Stimulated activated CD4-positive, alpha-beta T cell treated with anti-CD3 and anti-CD28 coated beads, TNF-alpha, amount 100 ng/mL, for 48 hours (primary cell): ENCODE results near the gene BCAS3.
"Not testable (repeated sequence)": the region's sequence is repeated elsewhere in the genome, so short reads cannot be mapped to it uniquely, and the experiment has no call there.

ENCODE experiments used
- DNase-seq, 3 donors: peaks; one replicate each; pipeline ENCODE4 v3.0.0-alpha.2; 2020; ENCODE audit warnings: low read depth in 3 of 3

Gene BCAS3

DNA sequence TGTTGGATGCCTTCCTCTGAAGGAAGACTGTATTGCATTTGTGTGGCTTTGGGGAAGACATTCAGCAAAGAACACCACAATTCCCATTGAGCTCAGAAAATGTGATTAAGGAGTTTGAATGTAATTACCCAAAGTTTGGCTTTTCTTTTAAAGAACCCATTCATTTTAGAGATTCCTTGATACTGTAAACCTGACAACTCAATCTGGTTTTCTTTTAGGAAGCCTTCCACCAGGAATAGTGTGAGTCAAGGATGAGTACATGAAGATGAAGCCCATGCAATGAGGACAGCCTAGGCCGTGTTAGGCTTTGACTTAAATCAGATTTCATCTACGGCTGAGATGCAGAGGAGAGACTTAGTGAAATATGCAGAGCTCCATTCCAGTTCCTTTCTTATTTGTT is 450.3 kb downstream of the BCAS3 start:
- DNase-seq: no peak

DNA sequence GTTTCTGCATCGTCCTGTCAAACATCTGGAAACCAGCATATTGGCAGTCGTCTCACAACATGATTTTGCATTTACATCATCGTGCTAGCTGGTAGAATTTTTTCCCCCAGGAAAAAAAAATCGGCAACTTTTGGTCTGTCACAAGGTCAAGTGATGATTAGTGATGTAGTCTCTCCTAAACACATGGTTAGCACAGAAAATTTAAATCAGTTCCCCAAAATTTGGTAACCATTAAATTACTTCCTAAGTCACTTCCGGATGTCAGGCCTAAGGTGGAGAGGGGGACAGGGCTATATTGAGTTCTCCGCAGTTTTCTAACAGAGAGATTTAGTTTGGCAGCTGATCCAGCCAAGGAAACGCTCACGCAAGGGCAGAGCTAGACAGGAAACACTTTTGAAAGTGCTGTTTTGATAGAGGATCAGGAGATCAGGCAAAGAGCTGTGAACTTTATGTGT is 451.0 kb downstream of the BCAS3 start:
- DNase-seq: no peak

DNA sequence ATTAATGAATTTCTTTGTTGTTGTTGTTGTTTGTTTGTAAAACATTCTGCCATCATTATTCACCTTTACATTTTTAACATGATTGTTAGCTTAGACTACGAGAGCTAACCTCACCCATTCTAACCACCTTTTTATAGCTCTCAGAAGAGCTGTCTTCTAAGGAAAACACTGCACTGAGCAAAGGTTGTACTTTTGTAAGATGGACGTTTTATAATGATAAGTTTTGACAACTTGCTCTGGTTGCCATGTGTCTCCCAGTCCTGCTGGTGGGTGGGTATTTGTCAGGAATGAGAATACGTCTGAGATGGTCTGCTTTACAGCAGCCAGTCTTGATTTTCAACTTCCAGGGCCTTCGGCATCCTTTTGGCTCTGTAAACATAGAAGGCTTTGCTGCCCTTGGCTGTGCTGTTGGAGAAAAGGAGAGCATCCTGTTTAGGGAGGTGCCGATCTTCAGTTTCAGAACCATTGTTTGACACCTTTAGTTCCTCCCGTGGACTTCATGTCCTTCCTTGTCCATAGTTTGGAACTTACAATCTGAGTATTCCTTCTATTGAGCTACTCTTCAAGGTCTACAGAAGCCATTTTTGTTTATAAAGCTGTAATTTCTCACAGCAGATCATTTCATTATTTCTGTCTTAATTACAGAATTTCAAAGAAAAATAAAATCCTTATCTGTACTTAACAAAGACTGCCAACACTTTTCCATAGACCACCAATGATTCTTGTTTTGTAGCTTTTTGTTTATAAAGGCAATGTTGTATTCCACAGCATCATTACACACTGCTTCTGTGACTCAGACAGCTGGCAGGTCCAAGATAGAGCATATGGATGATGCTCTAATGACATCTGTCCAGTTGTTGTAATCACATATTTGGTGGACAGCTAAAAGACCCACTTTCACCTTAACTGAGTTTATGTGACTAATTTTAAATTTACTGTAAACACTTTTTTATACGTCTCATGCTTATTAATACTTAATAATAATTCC is 451.9 kb downstream of the BCAS3 start:
- DNase-seq: no peak

DNA sequence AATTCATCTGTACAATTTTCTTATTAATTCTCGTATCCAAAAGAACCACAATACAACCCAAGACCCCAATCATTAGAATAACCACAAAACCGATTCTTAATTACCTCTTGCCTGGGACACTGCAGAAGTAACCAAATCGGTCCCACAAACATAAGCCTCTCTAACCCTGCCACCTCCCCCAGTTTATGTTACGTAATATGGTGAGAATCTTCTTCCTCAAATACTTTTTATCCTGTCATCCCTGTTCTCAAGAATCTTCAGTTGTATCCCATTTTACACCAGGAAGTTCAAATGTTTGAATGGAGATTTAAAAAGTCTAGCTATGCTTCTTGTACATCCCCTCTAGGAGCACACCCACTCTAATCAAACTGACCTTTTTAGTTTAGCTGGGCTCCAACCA is 452.7 kb downstream of the BCAS3 start:
- DNase-seq: no peak

DNA sequence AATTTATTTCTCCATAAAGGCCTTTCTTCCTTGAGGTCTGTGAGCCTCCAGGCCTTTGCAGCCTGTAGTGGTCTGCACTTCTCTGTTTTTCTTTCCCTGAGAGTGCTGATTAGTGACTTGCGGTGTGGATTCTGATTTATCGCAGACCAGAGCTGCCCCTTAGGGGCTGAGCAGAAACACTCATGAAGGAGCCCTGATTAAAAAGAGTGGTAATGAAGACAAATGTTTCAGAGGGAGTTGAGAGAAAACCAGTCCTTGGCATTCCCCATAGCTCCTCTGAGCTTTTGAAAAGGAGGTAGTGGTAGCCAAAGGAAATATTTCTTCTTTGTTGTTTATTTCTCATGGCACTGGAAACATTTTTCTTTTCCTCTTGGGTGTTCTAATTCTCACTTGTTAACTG is 453.9 kb downstream of the BCAS3 start:
- no peak for DNase-seq

DNA sequence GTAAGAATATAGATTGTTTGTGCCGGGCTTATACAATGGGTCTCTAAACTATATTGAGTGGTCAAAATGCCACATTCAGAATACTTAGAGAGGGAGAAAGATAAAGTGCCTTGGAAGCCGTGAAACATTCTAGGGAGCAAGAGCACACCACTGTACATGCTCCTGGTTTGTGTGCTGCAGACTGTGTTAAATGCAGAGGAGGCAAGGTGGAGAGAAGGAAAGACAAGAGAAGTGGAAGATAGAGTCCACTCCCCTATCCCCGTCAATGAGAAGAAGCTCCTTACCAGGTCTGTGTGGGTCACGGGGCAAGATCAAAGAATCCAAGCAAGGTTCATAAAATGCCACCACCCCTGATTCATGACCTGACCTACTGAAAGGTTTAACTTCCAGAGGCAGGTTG is 454.9 kb downstream of the BCAS3 start:
- DNase-seq: no peak

DNA sequence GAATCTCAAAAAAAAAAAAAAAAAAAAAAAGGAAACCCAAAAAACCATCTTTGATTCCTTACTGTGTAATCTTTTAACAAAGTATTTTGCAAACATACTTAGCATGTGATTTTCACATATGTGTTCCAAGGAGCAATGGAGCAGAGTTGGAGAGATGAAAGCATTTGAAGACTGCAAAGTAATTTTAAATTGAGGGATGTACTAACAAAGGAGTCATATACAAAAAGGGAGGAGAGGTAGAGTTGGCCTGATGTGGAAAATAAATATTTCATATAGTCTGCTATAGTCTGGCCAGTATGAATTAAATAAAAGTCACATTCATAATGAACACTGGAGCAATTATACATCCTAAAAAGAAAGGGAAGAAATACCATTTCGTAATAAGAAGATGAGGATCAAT is 456.2 kb downstream of the BCAS3 start:
- DNase-seq: no peak

DNA sequence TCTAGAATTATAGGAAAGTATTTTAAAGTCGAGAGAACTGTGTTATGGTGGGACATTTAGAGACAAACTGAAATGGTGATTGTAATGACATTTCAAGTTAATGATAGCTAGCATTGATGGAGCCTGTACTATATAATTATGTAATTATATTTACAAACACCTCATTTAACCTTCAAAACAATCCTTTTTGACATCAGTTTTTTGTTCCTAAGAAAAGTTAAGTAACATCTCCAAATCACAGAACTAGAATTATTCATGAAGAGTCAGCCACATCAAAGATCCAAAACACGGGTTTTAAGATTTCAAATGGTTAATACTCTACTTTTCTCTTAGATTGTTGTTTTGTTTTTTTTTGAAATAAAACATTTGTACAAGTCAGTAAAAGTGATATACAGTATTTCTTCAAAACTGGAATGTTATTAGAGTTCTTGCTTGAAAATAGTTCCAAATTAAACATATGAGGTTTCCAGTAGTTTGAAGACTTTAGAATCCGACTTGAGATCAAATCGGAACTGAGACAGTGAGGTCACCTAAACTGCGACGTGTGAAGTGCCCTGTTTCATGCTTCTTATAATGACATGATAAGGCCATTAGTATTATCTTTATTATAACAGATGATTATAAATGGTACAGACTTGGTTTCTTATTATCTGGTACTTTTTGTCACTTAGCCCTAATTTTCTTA is 457.0 kb downstream of the BCAS3 start:
- DNase-seq: no peak

DNA sequence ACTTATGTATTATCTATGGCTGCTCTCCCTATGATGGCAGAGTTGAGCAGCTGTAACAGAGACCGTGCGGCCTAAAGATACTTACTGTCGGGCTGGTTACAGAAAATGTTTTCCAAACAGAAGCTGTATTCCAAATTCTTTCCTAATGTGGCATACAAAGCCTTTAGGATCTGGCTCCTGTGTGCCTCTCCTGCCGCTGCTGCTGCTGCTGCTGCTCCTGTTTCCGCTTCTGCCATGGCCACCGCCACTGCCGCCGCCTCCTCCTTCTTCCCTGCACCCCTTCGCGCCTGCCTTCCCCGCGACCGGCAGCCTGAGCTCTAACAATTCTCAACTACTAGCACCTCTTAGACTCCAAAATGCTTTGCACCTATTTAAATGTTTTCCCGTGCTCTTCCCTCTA is 458.1 kb downstream of the BCAS3 start:
- DNase-seq: no peak

DNA sequence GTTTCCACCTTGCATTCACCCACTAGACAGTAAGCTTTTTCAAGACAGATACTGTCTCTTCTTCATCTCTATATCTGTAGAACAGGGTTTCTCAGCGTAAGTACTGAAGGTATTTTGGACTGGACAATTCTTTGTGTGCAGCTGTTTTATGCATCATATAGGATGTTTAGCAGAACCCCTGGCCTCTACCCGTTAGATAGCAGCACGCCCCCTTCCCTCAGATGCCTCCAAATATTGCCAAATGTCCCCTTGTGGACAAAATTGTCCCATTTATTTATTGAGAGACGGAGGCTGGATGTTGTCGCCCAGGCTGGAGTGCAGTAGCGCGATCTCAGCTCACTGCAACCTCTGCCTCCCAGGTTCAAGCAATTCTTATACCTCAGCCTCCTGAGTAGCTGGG is 458.6 kb downstream of the BCAS3 start:
- no peak for DNase-seq

DNA sequence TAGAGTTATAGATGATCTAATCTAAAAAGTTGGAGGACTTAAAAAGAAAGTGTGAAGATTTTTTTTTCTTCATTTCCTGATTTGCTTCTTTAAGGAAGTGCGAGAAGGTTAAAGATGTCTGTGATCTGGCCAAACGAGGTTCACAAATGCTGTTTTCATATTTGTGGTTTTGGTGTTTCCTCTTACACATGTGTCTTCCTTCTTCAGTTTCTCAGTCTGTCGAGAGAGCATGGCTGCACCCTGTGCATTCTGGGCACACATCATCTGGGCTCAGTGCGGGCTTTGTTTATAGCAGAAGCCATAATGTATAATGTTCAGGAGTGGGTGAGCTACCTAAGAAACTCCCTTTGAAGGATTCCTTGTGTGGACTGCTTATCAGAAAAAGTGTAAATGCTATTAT is 461.6 kb downstream of the BCAS3 start:
- DNase-seq: peak in 1 of 3 donors; percentile 21

DNA sequence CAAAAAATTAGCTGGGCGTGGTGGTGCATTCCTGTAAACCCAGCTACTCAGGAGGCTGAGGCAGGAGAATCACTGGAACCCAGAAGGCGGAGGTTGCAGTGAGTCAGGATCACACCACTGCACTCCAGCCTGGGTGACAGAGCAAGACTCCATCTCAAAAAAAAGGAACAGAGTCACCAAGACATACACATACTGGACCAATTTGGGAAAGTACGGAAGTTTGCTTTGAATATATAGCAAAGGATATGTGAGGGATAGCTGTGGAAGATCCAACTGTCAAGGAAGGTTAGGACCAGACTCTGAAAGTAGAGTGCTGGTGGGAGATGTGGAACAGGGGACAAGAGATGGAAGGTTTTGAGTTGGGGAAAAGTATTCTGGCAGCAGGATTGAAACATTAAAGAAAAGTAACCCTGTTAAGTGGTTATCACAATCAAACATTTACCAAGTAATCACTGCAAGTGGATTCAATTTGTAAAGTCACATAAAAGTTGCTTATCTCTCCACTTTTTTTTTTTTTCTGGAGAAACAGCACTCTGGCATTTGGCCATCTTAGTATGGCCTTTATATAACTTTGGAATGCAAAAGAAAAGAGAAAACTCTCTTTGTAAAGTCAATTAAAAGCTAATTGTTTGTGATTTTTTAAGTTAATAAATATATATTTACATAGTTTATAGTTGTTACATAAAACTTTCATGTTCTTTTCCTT is 462.6 kb downstream of the BCAS3 start:
- no peak for DNase-seq

DNA sequence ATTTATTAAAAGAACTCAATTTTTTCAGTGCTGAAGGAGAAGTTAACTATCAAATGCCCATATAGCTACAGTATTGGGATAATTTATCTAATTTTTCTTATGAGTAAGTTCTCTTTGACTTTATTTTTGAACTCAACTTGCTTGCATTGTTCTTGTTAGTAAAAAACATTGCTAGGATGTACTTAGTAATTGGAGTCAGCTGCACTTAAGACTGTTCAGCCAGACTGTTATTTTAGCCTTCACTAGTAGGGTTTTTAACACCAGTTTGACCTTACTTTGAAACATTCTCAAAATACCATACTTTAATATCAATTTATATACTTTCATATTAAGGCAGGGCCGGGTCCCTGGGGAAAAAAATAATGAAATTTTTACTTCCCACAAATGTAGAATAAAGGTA is 465.4 kb downstream of the BCAS3 start:
- no peak for DNase-seq

DNA sequence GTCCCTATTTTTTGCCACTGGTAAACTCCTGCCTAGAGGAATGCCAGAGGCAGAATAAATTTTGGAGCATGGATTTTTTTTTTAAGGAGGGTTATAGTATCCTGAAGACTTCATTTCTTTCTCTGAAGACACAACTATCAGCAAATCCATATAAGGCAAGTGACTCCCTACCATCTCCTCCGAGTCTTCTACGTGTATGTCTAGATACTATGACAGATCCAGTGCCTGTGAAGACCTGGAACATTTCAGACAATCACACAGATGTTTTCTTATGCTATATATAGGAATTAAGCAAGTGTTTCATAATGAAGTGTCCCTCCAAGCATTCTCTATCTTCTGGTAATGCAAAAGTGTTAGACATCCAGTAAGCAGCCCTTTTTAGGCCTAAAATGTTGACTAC is 466.5 kb downstream of the BCAS3 start:
- no peak for DNase-seq

DNA sequence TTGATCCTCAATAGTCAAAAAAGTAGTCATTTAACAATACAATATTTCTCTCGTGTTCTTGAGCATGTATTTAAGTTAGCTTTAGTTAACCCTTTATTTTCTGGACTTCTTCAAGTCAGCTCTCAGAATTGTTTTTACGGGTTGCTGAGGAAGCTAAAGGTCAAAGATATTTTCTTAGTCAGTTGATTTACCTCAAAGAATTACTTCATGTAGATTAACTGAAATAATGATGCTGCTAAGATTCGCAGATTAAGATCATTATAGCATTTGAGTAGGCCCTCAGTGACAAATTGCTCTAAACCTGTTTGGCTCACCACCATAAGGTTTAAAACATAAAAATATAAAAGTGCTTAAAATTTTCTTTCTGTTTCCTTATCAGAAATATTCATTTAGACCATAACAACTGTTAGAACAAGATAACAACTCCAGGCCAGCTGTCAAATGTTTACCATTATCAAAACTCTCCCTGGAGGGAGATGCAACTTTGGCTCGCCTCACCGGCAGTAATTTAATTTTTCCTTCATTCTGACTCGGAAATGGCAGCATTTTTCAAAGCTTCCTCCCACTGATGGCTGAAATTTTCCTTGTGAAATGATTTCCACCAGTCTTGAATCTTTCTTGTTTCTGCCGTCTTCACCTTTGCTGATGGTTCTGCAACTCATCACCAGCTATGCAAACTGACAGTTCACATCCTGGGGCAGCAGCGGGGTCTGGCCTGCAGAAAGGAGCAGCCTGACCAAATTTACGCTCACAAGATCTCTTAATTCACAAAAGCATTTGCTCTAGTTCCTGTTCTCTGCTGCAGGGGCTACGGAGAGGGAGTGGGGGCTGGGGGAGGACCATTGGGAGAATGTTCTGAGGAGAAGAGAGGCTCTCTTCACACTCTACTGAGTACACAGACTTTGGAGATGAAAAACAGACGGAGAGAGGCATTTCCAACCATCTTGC is 467.2 kb downstream of the BCAS3 start:
- no peak for DNase-seq

DNA sequence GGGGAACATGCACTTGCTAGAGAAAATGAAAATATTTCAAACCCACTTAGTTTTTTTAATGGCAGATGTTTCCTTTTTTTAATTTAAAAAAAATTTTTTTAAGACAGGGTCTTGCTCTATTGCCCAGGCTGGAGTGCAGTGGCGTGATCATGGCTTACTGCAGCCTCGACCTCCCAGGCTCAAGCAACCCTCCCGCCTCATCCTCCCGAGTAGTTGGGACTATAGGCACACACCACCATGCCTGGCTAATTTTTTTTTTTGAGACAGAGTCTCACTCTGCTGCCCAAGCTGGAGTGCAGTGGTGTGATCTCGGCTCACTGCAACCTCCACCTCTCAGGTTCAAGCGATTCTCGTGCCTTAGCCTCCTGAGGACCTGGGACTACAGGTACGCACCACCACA is 469.2 kb downstream of the BCAS3 start:
- DNase-seq: not testable (repeated sequence)

DNA sequence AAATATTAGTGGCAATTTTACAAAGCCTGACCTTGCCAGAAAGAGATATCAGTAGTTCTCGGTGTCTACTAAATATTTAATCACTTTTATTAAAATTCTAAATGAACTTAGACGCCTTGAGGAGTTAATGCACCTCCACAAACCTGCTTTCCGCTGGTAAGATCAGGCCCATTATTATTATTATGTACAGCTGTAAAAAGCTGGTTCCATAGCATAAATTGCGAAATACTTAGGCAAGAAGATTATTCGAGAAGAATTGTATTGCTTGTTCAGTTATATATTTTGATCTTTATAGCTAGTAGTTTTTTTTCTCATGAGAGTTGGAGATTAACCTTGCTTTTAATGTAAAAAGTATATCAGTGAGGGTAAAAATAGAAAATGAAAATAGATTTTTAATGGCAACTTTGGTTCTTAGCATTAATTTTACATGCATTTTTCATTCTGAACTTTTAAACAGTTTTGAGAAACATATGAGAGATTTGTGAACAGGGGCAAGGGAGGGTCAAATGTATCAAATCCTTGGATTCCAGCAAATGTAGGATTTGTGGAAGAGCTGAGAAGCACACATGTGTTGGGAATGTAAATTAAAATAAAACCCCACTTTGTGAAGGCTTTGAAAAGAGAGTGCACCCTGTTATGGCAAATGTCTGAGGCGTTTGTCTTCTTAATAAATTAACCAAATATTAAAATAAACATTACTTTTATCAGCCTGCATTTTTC is 471.6 kb downstream of the BCAS3 start:
- DNase-seq: no peak

DNA sequence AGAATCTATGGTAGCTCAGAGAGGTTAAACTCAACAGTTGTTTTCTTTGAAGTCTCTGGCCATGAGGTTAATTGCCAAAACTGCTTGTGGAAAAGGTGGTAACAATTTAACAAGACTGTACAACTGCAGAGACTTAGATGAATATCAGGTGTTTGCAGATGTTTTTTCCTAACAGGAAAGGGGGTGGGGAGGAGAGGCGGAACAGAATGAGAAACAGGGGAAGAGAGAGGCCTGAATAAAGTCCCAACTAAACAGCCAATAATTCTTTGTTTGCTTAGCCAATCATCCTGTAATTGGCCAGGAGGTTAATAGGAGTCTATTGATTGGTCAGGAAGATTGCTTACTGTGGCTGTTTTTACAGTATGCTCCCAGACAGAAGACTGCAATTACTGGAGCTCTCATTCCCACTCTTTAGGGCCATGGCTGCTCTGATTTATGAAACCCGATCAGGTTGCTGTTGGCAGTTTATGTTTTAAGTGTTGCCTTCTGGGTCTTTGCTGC is 472.3 kb downstream of the BCAS3 start:
- no peak for DNase-seq

DNA sequence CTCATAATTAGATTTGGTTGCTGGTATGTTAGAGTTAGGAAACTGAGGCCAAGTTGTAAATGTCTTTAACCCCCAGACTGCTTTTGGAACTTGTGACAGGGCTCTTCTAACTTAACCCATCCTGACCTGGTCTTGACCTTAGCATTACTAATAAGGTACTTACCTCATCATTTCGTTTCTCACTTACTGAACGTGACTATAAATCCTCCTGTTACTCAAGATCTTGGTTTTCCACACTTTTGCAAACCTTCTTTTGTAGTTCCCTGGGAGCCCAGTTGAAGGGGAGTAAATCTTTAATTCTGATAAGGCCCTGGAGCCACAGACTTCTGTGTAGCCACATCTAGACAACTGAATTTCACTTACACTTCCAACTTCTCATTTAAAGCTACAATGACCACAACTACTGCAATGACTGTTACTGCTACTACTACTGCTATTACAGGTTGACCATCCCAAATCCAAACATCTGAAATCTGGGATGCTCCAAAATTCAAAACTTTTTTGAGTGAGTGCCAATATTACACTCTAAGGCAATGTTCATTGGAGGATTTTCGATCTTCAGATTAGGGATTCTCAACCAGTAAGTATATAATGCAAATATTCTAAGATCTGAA is 473.1 kb downstream of the BCAS3 start:
- DNase-seq: no peak

DNA sequence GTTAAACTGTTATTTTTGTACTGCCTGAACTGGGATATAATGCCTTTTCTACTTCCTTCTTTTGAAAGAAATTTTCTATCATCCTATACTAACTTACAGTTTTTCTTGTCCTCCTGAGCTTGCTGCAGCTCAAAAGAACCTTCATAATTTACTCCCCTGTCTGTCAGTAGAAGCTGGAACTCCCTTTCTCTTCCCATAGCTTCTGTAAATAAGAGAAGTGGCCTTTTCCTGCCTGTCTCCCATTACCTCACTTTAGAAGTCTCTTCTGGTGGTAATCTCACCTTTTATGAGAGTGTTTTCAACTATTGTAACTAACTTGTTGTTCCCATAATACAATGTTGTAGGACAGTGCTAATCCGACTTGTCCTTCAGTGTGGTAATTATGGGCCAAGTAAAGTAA is 475.2 kb downstream of the BCAS3 start:
- no peak for DNase-seq
